GM18870 (cell line): ENCODE results near the gene RAX.

Experiments
- ATAC-seq: cut with Tn5 transposase; IDR thresholded peaks from one replicate; pipeline ENCODE4 v1.9.1; 2021; ENCODE audit warnings: moderate library complexity; ENCODE audit not compliant: unreplicated experiment

The RAX gene

DNA sequence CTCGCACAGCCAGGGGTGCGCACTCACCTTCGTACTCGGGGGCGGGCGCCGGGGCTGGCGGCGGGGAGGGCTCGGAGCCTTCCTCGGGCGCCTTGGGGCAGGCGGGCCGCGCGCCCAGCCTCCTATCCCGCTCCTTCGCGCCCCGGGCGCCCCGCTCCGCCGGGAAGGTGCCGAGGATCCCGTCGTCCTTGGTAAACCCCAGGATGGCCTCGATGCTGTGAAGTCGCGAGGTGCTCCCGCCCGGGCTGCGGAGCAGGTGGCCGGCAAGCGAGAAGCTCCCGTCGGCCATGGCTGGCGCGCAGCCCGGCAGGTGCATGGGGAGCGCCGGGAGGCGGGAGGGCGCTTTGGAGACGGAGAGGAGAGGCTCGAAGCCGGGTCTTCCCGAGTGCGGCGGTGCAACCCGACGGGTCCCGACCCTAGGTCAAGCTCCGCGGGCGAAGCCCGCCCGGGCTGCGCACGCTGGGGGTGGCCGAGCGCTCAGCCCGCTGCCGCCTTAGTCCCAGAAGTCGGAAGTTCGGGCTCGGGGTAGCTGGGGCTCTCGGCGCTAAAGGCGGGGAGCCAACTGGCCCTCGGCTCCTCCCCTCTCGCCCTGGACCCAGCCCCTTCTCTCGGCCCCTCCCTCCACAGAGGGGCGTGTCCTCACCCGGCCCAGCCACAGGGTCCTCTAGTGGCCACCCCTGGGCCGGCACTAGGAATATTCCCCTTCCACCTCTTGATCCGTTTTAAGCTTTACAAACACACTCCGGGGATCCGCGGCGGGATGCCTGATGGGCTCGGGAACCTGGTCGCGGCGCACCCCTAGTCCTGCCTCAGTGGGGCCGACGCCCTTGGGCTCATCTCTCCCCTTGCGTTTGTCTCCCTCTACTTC is at the start of gene RAX:
Gene RAX (minus strand): TSS at position 564 of the 868 bp plus-strand sequence. CDS start 248 bp downstream, at position 316.
- no peak for ATAC-seq

DNA sequence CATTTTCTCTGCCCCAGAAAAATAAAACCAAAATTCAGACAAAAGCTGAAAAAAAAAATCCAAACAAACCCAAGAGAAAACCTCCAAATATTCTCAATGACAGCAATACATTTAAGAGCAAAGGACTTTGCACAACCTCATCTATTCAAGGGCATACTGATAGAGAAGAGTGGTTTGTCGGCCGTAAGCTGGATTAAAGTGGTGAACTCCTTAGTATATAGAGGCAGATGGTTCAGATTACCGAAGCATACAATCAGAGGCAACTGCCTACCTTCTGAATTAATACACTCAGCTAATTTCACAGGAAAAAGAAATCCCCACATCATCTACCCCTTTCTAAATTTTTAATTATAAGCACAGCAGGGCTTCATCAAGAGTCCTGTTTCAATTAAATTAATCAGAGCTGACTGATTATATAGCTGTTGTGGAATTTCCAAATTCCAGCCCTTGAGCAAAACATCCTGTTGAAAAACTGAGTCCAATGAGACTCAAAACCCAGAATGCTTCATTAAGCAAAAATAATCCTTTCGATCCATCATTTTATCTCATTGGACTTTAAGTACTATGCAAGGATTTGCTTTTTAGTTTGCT is 45.3 kb upstream of the RAX start, which contains the start of gene CPLX4:
Gene CPLX4 (minus strand): TSS at position 190 of the 591 bp plus-strand sequence. CDS start 187 bp downstream, at position 3.
- no peak for ATAC-seq

DNA sequence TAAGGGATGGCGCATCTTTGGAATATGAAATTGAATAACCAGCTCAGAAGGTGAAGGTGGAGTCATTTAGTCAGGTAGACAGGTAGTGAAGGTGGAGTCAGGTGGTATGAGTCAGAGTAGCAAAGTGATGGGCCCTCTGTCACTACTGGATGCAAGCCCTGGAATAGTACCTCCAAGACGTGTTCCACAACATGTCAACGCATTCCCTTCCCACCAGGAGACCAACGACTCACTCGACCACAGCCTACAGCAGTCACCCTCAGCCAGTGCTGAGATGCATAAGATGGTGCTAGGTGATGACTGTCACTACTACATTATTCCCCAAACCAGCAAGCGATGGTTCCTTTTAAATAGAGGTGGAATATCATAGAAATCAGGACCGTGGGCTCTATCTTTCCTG is 38.4 kb upstream of the RAX start:
- ATAC-seq, result no peak

DNA sequence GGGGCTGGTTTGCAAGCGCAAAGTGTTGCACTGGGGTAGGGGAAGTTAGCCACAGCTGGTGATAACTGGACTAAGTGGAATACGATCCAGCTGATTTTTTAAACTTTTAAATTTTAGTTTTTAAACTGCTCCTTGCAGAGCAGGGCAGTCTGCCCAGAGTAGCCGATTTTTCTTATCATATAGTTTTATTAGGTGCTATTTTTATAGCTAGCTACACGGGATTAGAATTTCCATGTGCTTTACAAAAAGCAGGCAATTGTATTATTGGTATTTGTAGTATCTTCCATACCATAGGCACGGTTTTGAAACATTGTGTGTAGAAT is 35.6 kb upstream of the RAX start:
- ATAC-seq, result no peak

DNA sequence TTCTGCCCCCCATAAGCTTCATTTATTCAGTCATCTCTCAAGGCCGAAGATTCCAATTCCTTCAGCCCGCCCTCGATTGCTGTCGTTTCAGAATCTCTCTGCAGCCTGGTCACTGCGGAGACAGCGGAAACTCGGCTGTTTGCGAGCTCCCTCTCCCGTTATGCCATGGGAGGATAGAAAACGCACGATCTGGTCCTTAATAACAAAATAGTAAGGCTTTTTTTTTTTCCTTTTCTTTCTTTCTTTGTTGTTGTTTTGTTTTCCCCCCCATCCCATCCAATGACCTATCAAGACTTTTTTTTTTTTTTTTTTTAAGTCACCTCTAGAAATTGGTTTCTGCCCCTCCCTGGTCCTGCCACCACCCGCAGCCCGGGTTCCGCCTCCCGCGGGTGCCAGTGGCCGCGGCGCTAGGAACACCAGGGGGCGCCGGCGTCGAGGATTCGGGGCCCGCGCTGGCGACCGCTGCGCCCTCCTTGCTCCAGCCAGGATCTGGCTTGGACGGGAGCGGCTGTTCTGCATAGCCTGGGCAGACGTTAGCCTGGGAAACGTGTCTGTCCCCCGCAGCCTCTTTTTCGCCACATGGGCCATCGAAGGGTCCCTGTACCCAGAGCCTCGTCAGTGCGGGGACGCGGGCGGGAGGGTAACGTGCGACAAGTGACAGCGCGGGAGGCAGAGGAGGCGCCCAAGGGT is 35.1 kb upstream of the RAX start:
- no peak for ATAC-seq

DNA sequence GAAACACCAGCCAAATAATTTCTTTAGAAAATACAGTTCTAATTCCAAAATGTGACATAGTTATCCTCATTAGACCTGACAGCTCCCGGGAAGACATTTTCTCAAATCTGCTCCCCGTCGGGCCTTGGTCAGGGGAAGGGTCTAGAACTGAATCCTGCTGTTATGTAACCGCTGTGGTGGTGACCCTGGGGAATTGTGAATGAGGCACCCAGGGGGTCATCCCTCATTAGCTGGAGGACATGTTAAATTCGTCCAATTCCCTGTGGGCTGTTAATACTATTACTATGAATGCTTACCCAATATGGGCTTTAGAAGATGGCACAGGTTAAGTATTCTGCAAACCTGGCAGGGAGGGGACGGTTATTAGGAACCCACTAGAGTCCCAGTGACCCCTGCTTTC is 33.4 kb upstream of the RAX start:
- ATAC-seq, result no peak

DNA sequence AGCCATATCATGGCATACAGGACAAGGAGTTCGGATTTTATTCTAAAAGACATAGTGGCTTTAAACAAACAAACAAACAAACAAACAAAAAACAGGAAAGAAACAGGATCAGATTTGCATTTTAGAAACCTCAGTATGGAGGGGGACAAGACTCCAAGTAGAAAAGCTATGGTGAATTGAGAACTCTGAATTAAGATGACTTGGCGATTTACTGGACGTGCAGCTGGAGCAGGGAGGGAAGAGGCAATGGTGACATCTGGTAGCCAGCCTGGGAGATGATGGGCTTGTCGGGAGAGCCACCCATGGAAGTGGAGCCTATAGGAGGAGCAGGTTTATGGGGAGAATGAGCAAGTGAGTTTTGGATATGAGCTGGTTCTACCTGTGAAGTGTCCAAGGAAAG is 32.0 kb upstream of the RAX start:
- no peak for ATAC-seq

DNA sequence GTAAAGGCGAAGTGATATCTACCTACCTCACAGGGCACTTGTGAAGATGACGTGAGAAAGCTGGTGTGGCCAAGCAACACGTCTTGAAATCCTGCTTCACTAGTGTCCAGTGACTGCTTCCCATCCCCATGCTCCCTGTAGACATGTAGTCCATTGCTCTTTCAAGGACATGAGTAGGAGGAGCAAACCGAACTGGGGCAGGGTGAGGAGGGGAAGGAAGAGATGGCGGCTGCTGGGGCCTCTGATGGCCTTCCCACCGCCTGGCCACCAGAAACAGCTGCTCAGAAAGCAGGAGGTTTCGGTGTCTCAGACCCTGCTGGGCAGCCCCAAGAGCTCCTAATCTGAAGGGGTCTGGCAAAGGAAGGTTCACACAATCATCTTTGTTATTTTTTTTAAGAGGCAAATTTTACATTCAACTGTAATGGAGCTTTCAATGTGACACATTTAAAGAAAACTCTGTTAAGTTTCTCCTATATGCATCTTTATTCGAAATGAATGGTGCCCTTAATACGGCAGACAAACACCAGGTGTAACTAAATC is 30.5 kb upstream of the RAX start:
- ATAC-seq, result no peak

DNA sequence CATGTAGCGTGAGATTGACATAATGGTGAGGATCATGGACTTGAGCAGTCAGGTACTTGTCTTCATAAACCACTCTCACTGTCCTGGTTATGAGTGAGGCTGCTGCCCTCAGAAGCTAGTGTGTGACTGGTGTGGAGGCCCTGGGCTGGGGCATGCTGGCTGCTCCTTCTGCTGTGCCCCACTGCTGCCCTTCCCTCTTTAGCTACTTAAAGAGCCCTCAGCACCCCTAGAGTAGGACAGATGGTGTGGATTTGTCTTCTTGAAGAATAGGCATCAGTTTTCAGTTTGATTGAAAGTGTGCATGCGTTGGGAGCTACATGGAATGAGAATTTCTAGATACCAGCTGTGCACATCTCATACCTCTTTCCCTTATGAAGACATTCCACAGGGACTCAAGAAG is 29.8 kb upstream of the RAX start:
- no peak for ATAC-seq

DNA sequence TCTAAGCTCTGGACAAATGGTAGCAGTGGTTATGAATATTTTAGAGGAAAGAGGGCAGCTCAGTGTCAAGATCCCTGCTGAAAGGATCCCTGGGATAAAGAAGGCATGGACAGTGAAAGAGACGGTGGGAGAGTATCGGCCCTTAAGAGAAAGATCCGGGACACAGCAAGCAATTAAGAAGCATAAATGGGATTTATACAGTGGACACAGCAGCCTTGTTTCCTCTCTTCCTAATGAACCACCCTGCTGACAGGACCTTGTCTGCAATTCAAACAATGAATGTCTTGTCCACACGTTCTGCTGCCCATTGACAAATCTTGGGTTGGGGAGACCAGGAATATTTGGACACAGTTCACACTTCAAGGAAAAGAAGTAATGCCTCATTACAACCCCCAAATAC is 28.7 kb upstream of the RAX start:
- ATAC-seq, result no peak

DNA sequence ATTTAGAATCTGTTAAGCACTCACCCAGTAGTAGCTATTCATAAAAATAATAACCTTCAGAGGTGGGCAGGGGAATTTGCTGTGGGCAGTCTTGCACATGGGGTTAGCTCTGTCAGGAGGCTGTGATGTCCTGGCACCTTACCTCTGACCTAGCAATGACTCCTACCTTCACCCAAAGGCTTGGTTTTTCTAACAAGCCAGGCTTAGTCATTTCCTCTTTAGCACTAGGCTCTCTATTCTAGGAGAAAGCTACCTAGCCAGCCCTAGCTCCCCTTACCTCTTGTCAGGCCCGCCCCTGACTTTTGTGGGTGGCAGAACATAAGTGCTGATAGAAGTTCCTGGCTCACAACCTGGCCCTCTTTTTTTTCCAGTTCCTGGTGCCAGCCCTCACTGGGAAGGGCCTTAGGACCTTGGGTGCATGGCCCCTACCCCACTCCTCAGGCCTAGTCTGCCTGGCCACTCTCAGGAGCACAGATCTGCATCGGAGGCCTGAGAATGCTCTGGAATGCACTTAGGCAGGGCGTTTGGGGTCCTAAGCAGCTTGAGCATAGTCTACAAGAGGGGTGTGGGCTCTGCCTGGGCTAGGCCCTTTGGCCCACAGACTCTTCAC is 27.5 kb upstream of the RAX start:
- ATAC-seq, result no peak

DNA sequence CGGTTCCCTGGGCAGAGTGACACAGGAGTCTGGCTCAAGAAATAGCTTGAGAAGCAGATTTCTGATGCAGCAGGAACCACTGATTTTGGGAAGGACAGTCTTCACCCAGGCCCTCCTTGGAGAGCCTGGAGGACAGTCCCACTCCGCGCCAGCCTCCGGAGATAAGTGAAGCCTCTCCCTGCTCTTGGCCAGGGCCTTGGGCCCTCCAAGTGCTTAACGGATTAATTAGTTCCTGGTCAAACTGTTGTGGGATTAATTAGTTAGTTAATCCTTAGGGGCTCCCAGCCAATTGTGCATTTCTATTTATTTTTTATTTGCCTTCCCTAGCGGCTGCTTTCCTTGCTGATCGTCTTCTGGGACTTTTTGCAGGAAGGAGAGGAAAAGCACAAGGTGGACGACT is 25.6 kb upstream of the RAX start:
- ATAC-seq, result no peak

DNA sequence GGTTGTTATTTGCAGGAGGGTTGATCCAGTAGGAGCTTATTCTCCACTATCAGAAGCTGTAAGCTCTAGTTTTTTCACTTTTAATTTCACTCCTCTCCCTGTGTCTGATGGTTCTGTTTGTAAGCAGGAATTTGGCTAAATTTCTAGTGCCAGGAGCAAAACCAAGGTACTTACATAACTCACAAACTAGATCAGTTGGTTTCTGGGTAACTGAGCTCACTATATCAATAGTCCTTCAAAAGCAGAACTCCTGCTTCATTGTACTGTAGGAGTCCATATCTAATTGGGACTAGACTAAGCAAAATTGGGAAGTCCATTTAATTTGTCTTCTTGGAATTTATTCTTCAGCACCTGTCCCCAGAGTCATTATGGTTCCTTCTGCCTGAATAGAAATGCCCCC is 20.1 kb upstream of the RAX start:
- ATAC-seq, result no peak

DNA sequence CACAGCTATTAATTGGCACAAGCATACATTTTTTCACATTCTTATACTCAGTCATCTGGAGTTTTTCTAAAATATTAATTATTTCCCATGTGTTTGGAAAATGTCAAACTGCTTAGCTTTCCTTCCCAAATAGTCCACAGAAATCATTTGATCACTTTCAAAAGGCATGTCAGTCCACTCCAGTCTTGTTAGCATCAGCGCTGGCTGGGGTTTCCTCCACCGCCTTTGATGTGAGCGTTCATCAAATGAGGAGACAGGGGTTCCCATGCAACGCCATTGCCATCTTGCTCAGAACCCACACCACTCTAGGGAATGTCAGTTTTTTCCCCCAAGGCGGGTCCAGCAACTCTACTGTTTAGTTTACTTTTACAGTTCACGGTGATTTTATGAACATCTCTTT is 13.1 kb upstream of the RAX start:
- no peak for ATAC-seq

DNA sequence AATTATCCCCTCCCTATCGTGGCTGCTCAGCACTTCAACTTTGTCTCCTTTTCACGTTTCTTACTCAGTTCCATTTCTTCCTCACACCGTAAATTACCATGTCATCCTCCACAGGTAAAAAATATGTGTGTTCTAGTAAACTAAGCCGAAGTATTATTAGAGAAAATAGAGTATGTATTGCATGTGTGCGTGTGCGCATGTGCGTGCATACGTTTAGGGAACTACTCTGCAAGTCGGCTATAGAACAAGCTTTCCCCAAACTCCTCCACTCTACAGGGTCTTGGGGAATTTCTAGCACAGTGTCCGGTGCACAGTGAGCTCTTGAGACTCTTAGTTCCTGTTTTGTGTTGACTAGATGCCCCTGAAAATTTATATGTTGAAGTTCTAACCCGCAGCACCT is 9.1 kb upstream of the RAX start:
- ATAC-seq, result no peak

DNA sequence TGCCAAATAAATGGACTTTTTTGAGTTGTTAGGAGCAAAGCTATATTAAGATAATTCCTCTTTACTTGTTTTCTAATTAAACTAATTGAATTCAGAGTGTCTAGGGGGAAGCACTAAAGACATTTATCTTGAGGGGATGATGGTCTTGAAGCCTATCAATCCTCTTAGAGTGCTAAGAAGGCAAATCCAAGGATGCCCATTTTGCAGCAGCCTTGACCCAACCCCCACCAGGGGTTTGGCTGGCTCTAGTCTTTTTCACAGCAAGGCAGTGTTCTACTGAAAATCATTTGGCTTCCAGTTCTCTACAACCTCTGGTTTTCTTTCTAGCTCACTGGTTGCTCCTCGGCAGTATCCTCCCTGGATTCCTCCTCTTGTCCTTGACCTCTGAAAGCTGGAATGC is 6.5 kb upstream of the RAX start:
- ATAC-seq, result no peak

DNA sequence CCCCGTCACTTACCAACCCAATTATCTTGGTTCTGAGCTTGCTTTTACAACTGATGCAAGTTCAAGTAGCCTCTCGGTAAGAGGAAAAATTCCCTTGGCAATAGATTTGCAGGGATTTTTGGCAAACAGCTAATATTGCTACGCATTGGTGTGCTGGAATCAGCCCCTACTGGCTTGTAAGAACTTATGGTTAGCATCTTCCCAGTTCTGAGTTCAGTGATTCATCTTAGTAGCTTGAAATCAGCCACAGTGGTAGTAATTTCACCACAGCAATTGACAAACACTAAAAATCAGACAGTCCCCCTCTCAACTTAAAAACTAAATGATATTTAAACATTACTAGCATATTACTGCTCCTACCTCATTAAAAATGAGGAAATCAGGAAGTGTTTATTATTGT is 5.9 kb upstream of the RAX start:
- no peak for ATAC-seq

DNA sequence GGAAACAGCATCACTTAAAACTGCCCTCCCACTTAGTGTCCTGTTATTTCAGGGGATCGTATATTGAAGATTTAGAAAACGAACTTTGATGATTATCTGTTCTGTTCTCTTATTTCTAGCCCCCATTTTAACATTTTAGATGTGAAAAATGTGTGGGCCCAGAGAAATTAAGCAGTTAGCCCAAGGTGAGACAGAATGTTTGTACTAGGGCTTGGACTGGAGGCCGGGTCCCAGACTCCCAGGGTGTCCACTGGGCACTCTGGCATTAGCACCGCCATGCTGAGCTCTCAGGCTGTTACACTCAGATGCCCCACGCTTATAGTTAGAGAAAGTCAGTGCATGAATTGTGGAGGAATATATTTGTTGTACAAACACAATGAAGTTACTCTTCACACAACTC is 5.5 kb upstream of the RAX start:
- ATAC-seq, result no peak

DNA sequence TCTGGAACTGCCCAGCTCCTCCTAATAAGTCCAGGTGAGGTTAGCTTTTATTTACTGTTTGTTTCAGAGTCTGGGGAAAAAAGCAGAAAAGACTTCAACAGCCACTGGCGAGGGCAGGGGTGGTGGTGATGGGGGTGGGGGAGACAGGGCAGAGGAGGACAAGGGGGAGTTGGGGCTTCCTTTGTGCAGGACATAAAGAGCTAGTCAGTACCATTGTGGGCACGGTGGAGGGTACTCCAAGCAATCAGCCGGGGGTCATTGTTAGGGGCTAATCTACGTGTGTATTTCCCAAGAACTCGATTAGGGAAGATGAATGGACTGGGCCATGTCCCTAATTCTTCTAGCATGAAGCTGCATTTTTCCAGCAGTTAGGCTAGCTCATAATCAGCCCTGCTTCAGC is 2.8 kb upstream of the RAX start:
- no peak for ATAC-seq

DNA sequence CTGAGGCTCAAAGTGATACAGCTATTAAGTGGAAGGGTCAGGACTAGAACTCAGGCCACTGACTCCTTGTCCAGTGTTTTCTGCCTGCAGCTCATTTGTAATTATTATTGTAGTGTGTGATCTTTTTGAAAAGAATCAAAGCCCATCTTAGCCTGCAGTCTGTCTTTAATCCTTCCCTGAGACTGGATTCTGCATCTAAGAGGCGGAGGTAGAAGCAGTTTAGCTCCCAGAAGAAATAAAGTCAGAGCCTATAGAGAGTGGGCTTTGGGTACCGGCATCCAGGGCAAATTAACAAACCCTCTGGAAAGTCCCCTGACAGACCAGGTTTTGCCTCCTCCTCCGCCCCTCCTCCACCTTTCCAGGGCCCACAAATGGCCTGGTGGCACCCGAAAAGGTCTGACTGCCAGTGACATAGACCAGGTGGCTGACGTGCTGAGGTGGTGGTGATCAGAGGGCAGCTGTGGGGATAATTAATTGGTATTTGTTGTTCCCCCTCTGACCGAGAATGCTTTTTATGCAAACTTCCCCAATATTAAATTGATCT is 2.2 kb upstream of the RAX start:
- ATAC-seq, result no peak

DNA sequence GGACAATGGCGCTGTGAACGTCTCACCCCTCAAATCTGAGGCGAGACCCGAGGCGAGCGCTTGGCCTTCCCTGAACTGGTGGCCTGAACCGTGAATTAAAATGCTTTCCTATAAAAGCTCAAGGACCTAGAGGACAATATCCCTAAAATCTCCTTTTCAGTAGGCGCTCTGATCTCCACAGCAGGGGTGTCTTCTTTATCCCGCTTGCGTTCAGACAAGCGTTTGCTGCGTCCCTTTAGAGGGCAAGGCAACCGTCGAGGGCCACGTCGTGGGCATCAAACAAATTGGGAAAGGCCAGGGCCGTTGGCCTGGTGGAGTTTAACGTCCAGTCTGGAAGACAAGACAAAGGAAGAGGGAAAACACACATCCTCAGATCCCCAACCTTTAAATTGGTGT is 1.3 kb upstream of the RAX start:
- ATAC-seq, result no peak
